T follicular helper cell (primary cell): ENCODE data around the gene CGNL1.

Experiments used
- DNase-seq: peaks from one replicate; pipeline ENCODE4 v3.0.0-alpha.2; 2020; ENCODE audit warnings: low read depth

The CGNL1 gene

GRCh38 chr15:57354436-57355123 lies 21.7 kb upstream of the CGNL1 start:
- no peak for DNase-seq

GRCh38 chr15:57355259-57355658 lies 21.0 kb upstream of the CGNL1 start:
- DNase-seq = no peak

GRCh38 chr15:57356178-57356577 lies 20.1 kb upstream of the CGNL1 start:
- no peak for DNase-seq

GRCh38 chr15:57356636-57357035 lies 19.7 kb upstream of the CGNL1 start:
- no peak for DNase-seq

- no peak for DNase-seq
Observed at GRCh38 chr15:57357799-57358198, 18.5 kb upstream of the CGNL1 start.

GRCh38 chr15:57358571-57358970 lies 17.7 kb upstream of the CGNL1 start:
- DNase-seq = no peak

GRCh38 chr15:57363661-57364060 lies 12.6 kb upstream of the CGNL1 start:
- no peak for DNase-seq

GRCh38 chr15:57364282-57365007 lies 11.9 kb upstream of the CGNL1 start:
- DNase-seq = no peak

GRCh38 chr15:57367556-57367955 lies 8.7 kb upstream of the CGNL1 start:
- no peak for DNase-seq

- DNase-seq = no peak
Observed at GRCh38 chr15:57370929-57371328, 5.4 kb upstream of the CGNL1 start.

- no peak for DNase-seq
Observed at GRCh38 chr15:57373251-57373881, 2.9 kb upstream of the CGNL1 start.

GRCh38 chr15:57373882-57374276 lies 2.4 kb upstream of the CGNL1 start:
- no peak for DNase-seq

- no peak for DNase-seq
Observed at GRCh38 chr15:57376696-57377477, 582 bp downstream of the CGNL1 start.

GRCh38 chr15:57377478-57377847 lies 1.2 kb downstream of the CGNL1 start:
- no peak for DNase-seq

GRCh38 chr15:57379487-57379886 lies 3.2 kb downstream of the CGNL1 start:
- DNase-seq = no peak

- DNase-seq = no peak
Observed at GRCh38 chr15:57380854-57381253, 4.5 kb downstream of the CGNL1 start.

- no peak for DNase-seq
Observed at GRCh38 chr15:57382215-57382614, 5.9 kb downstream of the CGNL1 start.

GRCh38 chr15:57382969-57383368 lies 6.7 kb downstream of the CGNL1 start:
- no peak for DNase-seq

- DNase-seq = no peak
Observed at GRCh38 chr15:57384024-57384423, 7.7 kb downstream of the CGNL1 start.

- DNase-seq = no peak
Observed at GRCh38 chr15:57384816-57385215, 8.5 kb downstream of the CGNL1 start.

GRCh38 chr15:57385923-57386390 lies 9.7 kb downstream of the CGNL1 start:
- no peak for DNase-seq

GRCh38 chr15:57386976-57387375 lies 10.7 kb downstream of the CGNL1 start:
- DNase-seq = no peak
